K562 (cell line): ENCODE data around the gene SNRPA. TPM values are rescaled to one million over a fixed set of nuclear protein-coding genes. Genes with fewer than 3 reads are reported as not detected.

Source experiments
- ATAC-seq: fragments of 200-7000 bp; cut with Tn5 transposase; 3 replicates; pipeline ENCODE4 v1.9.1; 2020; ENCODE audit warnings: moderate library complexity
- BruUV-seq: library from RNA; stranded (reverse); fragments of 400-500 nt; replicated peaks from 2 replicates; lab custom pipeline; 2021; lab: Mats Ljungman, UMichigan
- CTCF ChIA-PET: fragments of 300-600 bp; formaldehyde crosslinking; extraction: SDS; loops from one replicate; lab custom pipeline; 2021; ENCODE audit warnings: low intra/inter-chr PET ratio; lab: Yijun Ruan, JAX
- POLR2A ChIA-PET: fragments of 300-600, 350-650 bp; sonication (Branson Sonifier 250); formaldehyde crosslinking; extraction: SDS; loops from one replicate; lab custom pipeline; 2021; ENCODE audit warnings: antibody characterized with exemption, inconsistent platforms; lab: Yijun Ruan, JAX
- DNase-seq, 4 experiments: peaks; one replicate each; pipeline versions ENCODE4 v3.0.0 to v3.0.0-alpha.2; 2011 to 2018; ENCODE audit warnings: low spot score in 3 of 4, mixed read lengths in 3 of 4; ENCODE audit errors: extremely low read depth in 1 of 4
- FAIRE-seq: peaks from 2 replicates; lab custom pipeline; 2011; peaks lifted over from hg19 to GRCh38; lab: Jason Lieb, UNC
- H2AFZ ChIP-seq: 2 replicates; pipeline ENCODE4 v1.6.0; 2011; ENCODE audit warnings: low read depth, low read length, control low read depth, inconsistent platforms
- H3K27ac ChIP-seq: fragments of 200-600 bp; 3 replicates; pipeline ENCODE4 v1.8.0; 2011; ENCODE audit warnings: low read depth, mild to moderate bottlenecking, control low read depth, inconsistent platforms, low read length, moderate library complexity, mixed read lengths; ENCODE audit errors: extremely low read depth
- H3K27me3 ChIP-seq, 2 experiments: fragments of 300-600 bp in 1 of 2; 2 replicates in 1 of 2; 3 replicates in 1 of 2; pipeline versions ENCODE4 v1.6.0 to v1.8.0; 2011; ENCODE audit warnings: inconsistent platforms in 2 of 2, low read length in 2 of 2, mild to moderate bottlenecking in 1 of 2, mixed read lengths in 1 of 2, moderate library complexity in 1 of 2; ENCODE audit not compliant: control insufficient read depth in 2 of 2, insufficient read depth in 2 of 2
- H3K36me3 ChIP-seq: fragments of 300-600 bp; 3 replicates; pipeline ENCODE4 v1.8.0; 2011; ENCODE audit warnings: mild to moderate bottlenecking, low read length, inconsistent platforms; ENCODE audit not compliant: control insufficient read depth, insufficient read depth
- H3K4me1 ChIP-seq, 2 experiments: fragments of 200-600 bp in 1 of 2; replicated peaks in 1 of 2; 2 replicates in 1 of 2; 3 replicates in 1 of 2; pipeline versions ENCODE4 v1.5.1 to v1.8.0; 2011; ENCODE audit warnings: inconsistent platforms in 2 of 2, low read length in 2 of 2, mild to moderate bottlenecking in 1 of 2, mixed read lengths in 1 of 2, moderate library complexity in 1 of 2; ENCODE audit not compliant: control insufficient read depth in 2 of 2, insufficient read depth in 2 of 2
- H3K4me2 ChIP-seq: 2 replicates; pipeline ENCODE4 v1.6.1; 2011; ENCODE audit warnings: low read length, control low read depth, inconsistent platforms, mixed read lengths; ENCODE audit not compliant: insufficient read depth
- H3K4me3 ChIP-seq: fragments of 200-600 bp; sonication (generic), shearing (Covaris generic); 2 replicates; pipeline ENCODE4 v1.5.1; 2016; ENCODE audit warnings: control low read depth, inconsistent platforms
- H3K79me2 ChIP-seq: fragments of 200-600 bp; 3 replicates; pipeline ENCODE4 v1.8.0; 2011; ENCODE audit warnings: low read length, inconsistent platforms; ENCODE audit not compliant: control insufficient read depth, insufficient read depth
- H3K9ac ChIP-seq, 2 experiments: 2 replicates each; pipeline versions ENCODE4 v1.6.0 to v1.6.1; 2011; ENCODE audit warnings: low read depth in 2 of 2, low read length in 2 of 2, control low read depth in 1 of 2, inconsistent platforms in 1 of 2, mild to moderate bottlenecking in 1 of 2, mixed read lengths in 1 of 2; ENCODE audit not compliant: insufficient read depth in 1 of 2
- H3K9me1 ChIP-seq: one replicate; pipeline ENCODE4 v1.6.0; 2011; ENCODE audit warnings: inconsistent platforms, mild to moderate bottlenecking, low read length, moderate library complexity; ENCODE audit not compliant: control insufficient read depth, insufficient read depth
- H3K9me3 ChIP-seq: replicated peaks from 2 replicates; pipeline ENCODE4 v1.5.1; 2011; ENCODE audit warnings: low read depth, low read length, inconsistent platforms; ENCODE audit not compliant: control insufficient read depth, insufficient read depth
- H4K20me1 ChIP-seq: replicated peaks from 2 replicates; pipeline ENCODE4 v1.6.1; 2011; ENCODE audit warnings: low read length, inconsistent platforms, mixed read lengths; ENCODE audit not compliant: control insufficient read depth, insufficient read depth
- BCOR ChIP-seq: fragments of 450-650 bp; IDR thresholded peaks from 2 replicates; pipeline ENCODE4 v1.6.1; 2016
- CBX1 ChIP-seq: sonication (generic); IDR thresholded peaks from 2 replicates; pipeline ENCODE4 v1.6.1; 2016; ENCODE audit warnings: antibody characterized with exemption, low read depth, mild to moderate bottlenecking
- CREB1 ChIP-seq, 2 experiments: sonication (generic) in 1 of 2; formaldehyde crosslinking in 1 of 2; IDR thresholded peaks; 2 replicates each; pipeline versions ENCODE4 v1.6.1 to v1.8.0; 2012 to 2022; ENCODE audit warnings: inconsistent platforms in 1 of 2, mild to moderate bottlenecking in 1 of 2, missing genetic modification reagents in 1 of 2, moderate library complexity in 1 of 2
- ETV5 ChIP-seq: sonication (generic); formaldehyde crosslinking; IDR thresholded peaks from 2 replicates; pipeline ENCODE4 v1.4.0; 2020; ENCODE audit warnings: low read depth, mild to moderate bottlenecking, missing genetic modification reagents
- GTF2B ChIP-seq: IDR thresholded peaks from 2 replicates; pipeline ENCODE4 v1.6.1; 2011; ENCODE audit not compliant: insufficient read length; ENCODE audit errors: extremely low read depth
- KDM1A ChIP-seq, 2 experiments: fragments of 450-650 bp; IDR thresholded peaks; 2 replicates each; pipeline ENCODE4 v1.6.1; 2016; ENCODE audit warnings: mild to moderate bottlenecking in 2 of 2
- MEIS2 ChIP-seq: fragments of 450-650 bp; IDR thresholded peaks from 2 replicates; pipeline ENCODE4 v1.6.1; 2014; ENCODE audit warnings: mild to moderate bottlenecking; ENCODE audit not compliant: partially characterized antibody
- MYNN ChIP-seq, 2 experiments: sonication (generic); formaldehyde crosslinking in 1 of 2; IDR thresholded peaks; 2 replicates each; pipeline versions ENCODE4 v1.5.0 to v1.6.1; 2016 to 2020; ENCODE audit warnings: antibody characterized with exemption in 1 of 2, missing genetic modification reagents in 1 of 2
- NR2C1 ChIP-seq, 2 experiments: fragments of 450-650 bp; IDR thresholded peaks; 2 replicates each; pipeline ENCODE4 v1.6.1; 2017; ENCODE audit warnings: mild to moderate bottlenecking in 2 of 2, antibody characterized with exemption in 1 of 2, inconsistent platforms in 1 of 2, missing compliant biosample characterization in 1 of 2, missing genetic modification characterization in 1 of 2
- NR2C2 ChIP-seq, 2 experiments: fragments of 200-800 bp in 1 of 2; sonication (Bioruptor generic) in 1 of 2; sonication (generic) in 1 of 2; formaldehyde crosslinking in 1 of 2; IDR thresholded peaks; 2 replicates each; pipeline versions ENCODE4 v1.6.1 to v1.8.0; 2016 to 2022; ENCODE audit warnings: mild to moderate bottlenecking in 1 of 2, missing compliant biosample characterization in 1 of 2, missing genetic modification characterization in 1 of 2, missing genetic modification reagents in 1 of 2
- OTX1 ChIP-seq: fragments of 450-650 bp; formaldehyde crosslinking; IDR thresholded peaks from 2 replicates; pipeline ENCODE4 v1.4.0; 2022; ENCODE audit warnings: mild to moderate bottlenecking
- PTBP1 ChIP-seq: fragments of 200-400 bp; formaldehyde crosslinking; IDR thresholded peaks from 2 replicates; pipeline ENCODE4 v1.6.1; 2017; ENCODE audit warnings: low read depth, low read length
- RBM25 ChIP-seq: fragments of 200-400 bp; formaldehyde crosslinking; IDR thresholded peaks from 2 replicates; pipeline ENCODE4 v1.6.1; 2018; ENCODE audit warnings: low read length, low read depth, moderate library complexity; ENCODE audit not compliant: severe bottlenecking
- SMARCA5 ChIP-seq: fragments of 450-650 bp; IDR thresholded peaks from 2 replicates; pipeline ENCODE4 v1.6.1; 2016
- TSHZ1 ChIP-seq: fragments of 250-450 bp; sonication (Bioruptor Pico); IDR thresholded peaks from 2 replicates; pipeline ENCODE4 v1.4.0; 2020; ENCODE audit warnings: mild to moderate bottlenecking, moderate library complexity
- XRCC5 ChIP-seq: fragments of 200-400 bp; formaldehyde crosslinking; IDR thresholded peaks from 2 replicates; pipeline ENCODE4 v1.6.1; 2017; ENCODE audit warnings: low read depth, mild to moderate bottlenecking, low read length
- ZFP36 ChIP-seq: fragments of 150-350 bp; IDR thresholded peaks from 2 replicates; pipeline ENCODE4 v1.6.1; 2018; ENCODE audit warnings: low read length, low read depth; ENCODE audit not compliant: partially characterized antibody
- WGBS: fragments of 100-300 bp; shearing (Covaris generic); methylation state at CpG from one replicate; pipeline ENCODE4 v1.1.6; 2016; ENCODE audit warnings: low coverage, mixed read lengths; ENCODE audit not compliant: insufficient coverage; ENCODE audit errors: missing lambda C conversion rate; 5-methylcytosine and 5-hydroxymethylcytosine counted together
- in situ Hi-C: fragments of 300-500 bp; cut with MboI; formaldehyde crosslinking; loops from 4 replicates; pipeline ENCODE4 v1.15.0; 2018; ENCODE audit warnings: inconsistent platforms, mixed read lengths
- intact Hi-C: fragments of 100-400 bp; cut with micrococcal nuclease; formaldehyde crosslinking; loops from 2 replicates; pipeline ENCODE4 v1.14.2; 2022
- polyA plus RNA-seq, 8 experiments: library from polyadenylated mRNA; depleted of rRNA in 4 of 8; stranded (reverse) in 5 of 8; unstranded in 3 of 8; fragments of >200 nt; fragmentation: Nextera tagmentation in 2 of 8; fragmentation: Illumina TruSeq in 1 of 8; extraction: Ambion mirVana in 2 of 8; extraction: Trizol in 1 of 8; gene quantifications; 2 replicates each; pipeline versions ENCODE4 v1.2.1 to v1.2.3, GENCODE V29; 2011 to 2014; ENCODE audit warnings: inconsistent platforms in 1 of 8, missing spikeins in 1 of 8
- total RNA-seq, 7 experiments: library from RNA; depleted of rRNA in 6 of 7; stranded (reverse); fragments of >200 nt in 6 of 7; fragmentation: Illumina TruSeq in 2 of 7; extraction: Trizol in 2 of 7; gene quantifications; 2 replicates each; pipeline versions ENCODE4 v1.2.1 to v1.2.3, GENCODE V29; 2011 to 2021; ENCODE audit warnings: low replicate concordance in 1 of 7

The SNRPA gene
- total and polyA plus RNA-seq, 9 of the 15 experiments (the other 6 are each of a cell fraction or from before 2014, with no cell fraction given), result 16.3 to 311 (median 193) TPM

GRCh38 chr19:40704491-40705361 is 46.3 kb upstream of the SNRPA start:
- POLR2A ChIA-PET, result interaction anchor here (1.3 to 1.4 kb wide), 2 partner anchors 45 to 101 kb away, joined by 3 read pairs; no protein-coding TSS in a partner anchor
- CTCF ChIA-PET, result no interaction called here
- TF ChIP-seq PTBP1, result 0 out of 2 replicates have a peak, but pooled peaks have one; percentile 55
- no peak for TF ChIP-seq ETV5
- TF ChIP-seq SMARCA5, result 0 out of 2 replicates have a peak, but pooled peaks have one; percentile 25
- peak; percentile 65 for TF ChIP-seq RBM25
- no peak for TF ChIP-seq TSHZ1 (CRISPR knock-in tag)
- TF ChIP-seq KDM1A (IDR thresholded peaks at IDR 0.05), result peak; percentile 70 to 77
- no peak for TF ChIP-seq OTX1 (CRISPR knock-in tag)
- TF ChIP-seq CBX1, result peak; percentile 43; the same call in 1 of the 2 replicates
- TF ChIP-seq MEIS2, result peak; percentile 26
- no peak for TF ChIP-seq XRCC5
- peak; percentile 88 for TF ChIP-seq BCOR
- TF ChIP-seq NR2C2 (CRISPR knock-in tag; IDR thresholded peaks at IDR 0.05), result no peak
- TF ChIP-seq NR2C2 (tag; IDR thresholded peaks at IDR 0.05), result 0 out of 2 replicates have a peak, but pooled peaks have one; percentile 45
- no peak for TF ChIP-seq MYNN (IDR thresholded peaks at IDR 0.05)
- no peak for TF ChIP-seq MYNN (CRISPR knock-in tag; IDR thresholded peaks at IDR 0.05)
- TF ChIP-seq NR2C1 (IDR thresholded peaks at IDR 0.05), result peak; percentile 63
- TF ChIP-seq NR2C1 (tag; IDR thresholded peaks at IDR 0.05), result peak; percentile 53; the same call in 1 of the 2 replicates
- TF ChIP-seq GTF2B, result no peak
- no peak for TF ChIP-seq CREB1 (IDR thresholded peaks at IDR 0.05)
- TF ChIP-seq CREB1 (CRISPR knock-in tag; IDR thresholded peaks at IDR 0.05), result no peak
- TF ChIP-seq ZFP36, result peak; percentile 51

More at GRCh38 chr19:40704491-40705361, 46.3 kb upstream of the SNRPA start:
- H3K9me1 ChIP-seq, result no peaks in the 10 kb centered on the region
- H3K27ac ChIP-seq, result no peak overlapping the region
- H3K27me3 ChIP-seq, result no peaks in the 10 kb centered on the region
- H2AFZ ChIP-seq, result no peak overlapping the region
- intact Hi-C loops, result no loop called here
- no peak for FAIRE-seq
- no peaks in the 10 kb centered on the region for H4K20me1 ChIP-seq
- no TSS peak for BruUV-seq
- peak; percentile 30; the same call in 1 of the 3 replicates for ATAC-seq
- peaks cover 52% of the 10 kb centered on the region for H3K36me3 ChIP-seq
- peak overlapping the region in 1 of 2 experiments; percentile 4; a peak in 2 of 4 replicates for H3K9ac ChIP-seq
- WGBS, result 90% methylated on average over 18 of the region's 18 CpGs
- H3K9me3 ChIP-seq, result no peaks in the 10 kb centered on the region
- DNase-seq, result peak in 1 of 4 experiments; percentile 30
- in situ Hi-C loops, result no loop called here
- H3K79me2 ChIP-seq, result no peaks in the 10 kb centered on the region
- no peak overlapping the region for H3K4me3 ChIP-seq
- H3K4me2 ChIP-seq, result no peak overlapping the region
- H3K4me1 ChIP-seq, result peaks cover 12 to 27% of the 10 kb centered on the region in 2 experiments; a peak in 4 of 5 replicates
